SK-N-SH (cell line): ENCODE results near the gene LINC00305.

Experiments
- EZH2phosphoT487 ChIP-seq: fragments of 200-600 bp; sonication (generic); IDR thresholded peaks from 2 replicates; pipeline ENCODE4 v1.6.1; 2017; ENCODE audit warnings: low read depth, mixed run types, mild to moderate bottlenecking, antibody characterized with exemption, moderate library complexity, borderline replicate concordance
- MXI1 ChIP-seq: IDR thresholded peaks from 2 replicates; pipeline ENCODE4 v1.6.1; 2012; ENCODE audit warnings: mild to moderate bottlenecking, low read depth, low read length, improper control_type of control experiment
- POLR2AphosphoS5 ChIP-seq: IDR thresholded peaks from 2 replicates; pipeline ENCODE4 v1.6.1; 2012; ENCODE audit warnings: low read depth, low read length
- REST ChIP-seq: IDR thresholded peaks from 2 replicates; pipeline ENCODE4 v1.6.1; 2012; ENCODE audit warnings: mild to moderate bottlenecking, low read depth, low read length, moderate library complexity
- SIN3A ChIP-seq: IDR thresholded peaks from 2 replicates; pipeline ENCODE4 v1.6.1; 2012; ENCODE audit warnings: low read depth, mild to moderate bottlenecking, low read length, moderate library complexity, borderline replicate concordance
- TF ChIP-seq, protein P1 (sequence below): fragments of 200-600 bp; sonication (generic); IDR thresholded peaks from 2 replicates; pipeline ENCODE4 v1.6.1; 2017; ENCODE audit warnings: antibody characterized with exemption, mild to moderate bottlenecking, moderate library complexity

DNA sequence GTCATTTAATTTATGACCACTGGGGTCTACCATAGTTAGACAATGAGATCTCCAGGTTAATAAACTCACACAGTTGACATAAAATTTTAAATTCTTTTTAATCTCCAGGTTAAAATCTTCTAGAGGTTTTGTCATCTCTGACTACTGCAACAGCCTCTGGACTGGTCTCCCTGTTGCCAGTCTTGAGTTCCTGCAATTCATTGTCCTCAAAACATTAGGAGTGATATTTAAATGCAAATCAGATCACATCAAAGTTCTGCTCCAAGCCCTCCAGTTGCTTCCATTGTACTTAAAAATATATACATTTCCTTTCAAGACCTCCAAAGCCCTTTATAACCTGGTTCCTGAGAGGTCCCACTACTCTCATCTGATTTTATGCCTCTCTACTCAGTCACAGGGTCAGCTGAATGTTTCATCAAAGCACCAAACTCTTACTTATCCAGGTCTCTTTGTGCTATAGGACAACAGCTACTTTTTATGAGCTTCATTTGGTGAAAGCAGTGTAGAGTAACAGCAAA lies 18.6 kb upstream of the LINC00305 start:
- TF ChIP-seq, protein P1, sequence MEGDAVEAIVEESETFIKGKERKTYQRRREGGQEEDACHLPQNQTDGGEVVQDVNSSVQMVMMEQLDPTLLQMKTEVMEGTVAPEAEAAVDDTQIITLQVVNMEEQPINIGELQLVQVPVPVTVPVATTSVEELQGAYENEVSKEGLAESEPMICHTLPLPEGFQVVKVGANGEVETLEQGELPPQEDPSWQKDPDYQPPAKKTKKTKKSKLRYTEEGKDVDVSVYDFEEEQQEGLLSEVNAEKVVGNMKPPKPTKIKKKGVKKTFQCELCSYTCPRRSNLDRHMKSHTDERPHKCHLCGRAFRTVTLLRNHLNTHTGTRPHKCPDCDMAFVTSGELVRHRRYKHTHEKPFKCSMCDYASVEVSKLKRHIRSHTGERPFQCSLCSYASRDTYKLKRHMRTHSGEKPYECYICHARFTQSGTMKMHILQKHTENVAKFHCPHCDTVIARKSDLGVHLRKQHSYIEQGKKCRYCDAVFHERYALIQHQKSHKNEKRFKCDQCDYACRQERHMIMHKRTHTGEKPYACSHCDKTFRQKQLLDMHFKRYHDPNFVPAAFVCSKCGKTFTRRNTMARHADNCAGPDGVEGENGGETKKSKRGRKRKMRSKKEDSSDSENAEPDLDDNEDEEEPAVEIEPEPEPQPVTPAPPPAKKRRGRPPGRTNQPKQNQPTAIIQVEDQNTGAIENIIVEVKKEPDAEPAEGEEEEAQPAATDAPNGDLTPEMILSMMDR = no peak
- no peak for TF ChIP-seq MXI1
- no peak for TF ChIP-seq POLR2AphosphoS5
- TF ChIP-seq EZH2phosphoT487 = no peak
- no peak for TF ChIP-seq REST
- no peak for TF ChIP-seq SIN3A
